Peyer's patch (tissue), 4 donors: ENCODE results near the gene USB1.

Source experiments
- CTCF ChIP-seq, 6 experiments: fragments of 450-650 bp in 4 of 6; fragments of 200-600 bp in 2 of 6; sonication (generic) in 1 of 6; IDR thresholded peaks; one replicate each; pipeline ENCODE4 v1.5.1; 2017 to 2019; ENCODE audit warnings: antibody characterized with exemption in 6 of 6, mild to moderate bottlenecking in 3 of 6, moderate library complexity in 1 of 6
- POLR2A ChIP-seq, 2 donors: fragments of 450-650 bp; IDR thresholded peaks; one replicate each; pipeline ENCODE4 v1.5.1; 2017; ENCODE audit warnings: antibody characterized with exemption in 2 of 2, mild to moderate bottlenecking in 2 of 2, moderate library complexity in 2 of 2

GRCh38 chr16:58028541-58029070 is 27.4 kb downstream of the USB1 start:
- TF ChIP-seq CTCF (IDR thresholded peaks at IDR 0.05) = no peak
- peak in 1 of 2 donors; percentile 15 for TF ChIP-seq POLR2A (IDR thresholded peaks at IDR 0.05)
